IPS DF 4.7 (cell line): ENCODE measurements around the gene RTBDN.
"Not testable (repeated sequence)": the region's sequence is repeated elsewhere in the genome, so short reads cannot be mapped to it uniquely, and the experiment has no call there.

Source experiments
- DNase-seq: peaks from one replicate; pipeline ENCODE4 v3.0.0-alpha.2; 2013; ENCODE audit warnings: low spot score; ENCODE audit errors: extremely low read depth

Gene RTBDN

GRCh38 chr19:12825254-12826131 lies 8.9 kb downstream of the RTBDN start:
- no peak for DNase-seq

GRCh38 chr19:12821761-12822160 lies 12.6 kb downstream of the RTBDN start:
- no peak for DNase-seq

- not testable (repeated sequence) for DNase-seq
These were observed 16.6 kb downstream of the RTBDN start for GRCh38 chr19:12817810-12818209.

- DNase-seq, result not testable (repeated sequence)
These were observed 17.2 kb downstream of the RTBDN start for GRCh38 chr19:12817188-12817587.

- no peak for DNase-seq
These were observed 19.3 kb downstream of the RTBDN start for GRCh38 chr19:12815088-12815487.

- DNase-seq, result no peak
These were observed 27.9 kb downstream of the RTBDN start, which contains the start of gene RNASEH2A for GRCh38 chr19:12806242-12807081. Gene RNASEH2A (plus strand): TSS chr19:12806584. CDS start chr19:12806674, 90 bp downstream.

- no peak for DNase-seq
These were observed 30.3 kb downstream of the RTBDN start for GRCh38 chr19:12804051-12804450.

- no peak for DNase-seq
These were observed 31.9 kb downstream of the RTBDN start for GRCh38 chr19:12802267-12803106.

- no peak for DNase-seq
These were observed 32.7 kb downstream of the RTBDN start, which contains the start of the genes PRDX2 and THSD8 for GRCh38 chr19:12801466-12802266. Gene PRDX2 (minus strand): TSS chr19:12801800. CDS start chr19:12801261, 539 bp downstream. Gene THSD8 (plus strand): TSS chr19:12802069. CDS start chr19:12802072, 3 bp downstream.

- DNase-seq, result no peak
These were observed 33.4 kb downstream of the RTBDN start for GRCh38 chr19:12800923-12801465.

GRCh38 chr19:12800466-12800770 lies 34.0 kb downstream of the RTBDN start:
- no peak for DNase-seq

- DNase-seq, result no peak
These were observed 34.5 kb downstream of the RTBDN start for GRCh38 chr19:12799742-12800465.

- not testable (repeated sequence) for DNase-seq
These were observed 36.8 kb downstream of the RTBDN start for GRCh38 chr19:12797607-12798006.

- no peak for DNase-seq
These were observed 37.2 kb downstream of the RTBDN start for GRCh38 chr19:12797141-12797587.

- no peak for DNase-seq
These were observed 38.0 kb downstream of the RTBDN start for GRCh38 chr19:12796146-12797071.

GRCh38 chr19:12794971-12795381 lies 39.4 kb downstream of the RTBDN start:
- DNase-seq, result no peak

- DNase-seq, result no peak
These were observed 40.0 kb downstream of the RTBDN start for GRCh38 chr19:12794196-12794941.
